HG02623 (cell line): ENCODE results near the gene ADAT3.

ENCODE experiments used
- ATAC-seq: cut with Tn5 transposase; IDR thresholded peaks from one replicate; pipeline ENCODE4 v1.9.1; 2021; ENCODE audit warnings: moderate library complexity; ENCODE audit not compliant: unreplicated experiment

Gene ADAT3

DNA sequence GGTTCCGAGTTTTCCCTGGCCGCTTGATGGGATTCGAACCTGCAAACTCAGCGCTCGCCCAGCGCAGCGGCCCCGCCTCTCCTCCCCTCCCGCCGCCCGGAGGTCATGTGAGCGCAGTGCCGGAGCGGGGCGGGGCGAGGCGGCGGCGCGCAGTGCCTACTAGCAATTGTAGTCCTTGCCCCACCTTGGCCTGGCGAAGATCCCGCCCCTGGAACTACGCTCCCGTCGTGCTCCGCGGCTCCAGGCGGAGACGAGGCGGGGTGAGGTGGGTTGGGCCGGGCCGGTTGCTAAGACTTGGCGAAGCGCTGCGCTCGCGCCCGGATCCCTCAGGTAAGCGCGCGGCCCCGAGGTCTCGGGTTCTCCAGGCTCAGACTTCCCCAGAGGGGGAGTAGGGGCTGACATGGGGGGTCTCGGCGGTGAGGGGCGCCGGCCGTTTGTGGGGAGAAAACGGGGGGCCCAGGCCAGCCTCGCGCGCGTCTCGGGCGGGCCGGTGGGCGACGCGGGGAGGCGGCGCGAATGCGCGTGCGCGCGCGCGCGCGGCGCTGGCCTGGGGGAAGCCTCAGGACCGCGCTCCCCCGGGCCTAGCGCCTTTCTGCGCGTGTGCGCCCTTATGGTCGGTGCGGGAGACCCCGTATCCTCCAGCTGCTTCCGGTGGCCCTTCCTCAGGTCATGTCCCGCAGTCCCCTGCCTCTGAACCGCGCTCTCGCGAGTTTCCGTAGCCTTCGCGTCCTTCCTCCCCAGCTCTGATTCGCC, at the start of gene ADAT3, which contains the start of gene SCAMP4:
TSS of gene ADAT3 (plus strand) at position 290 of the 753 bp plus-strand sequence. CDS start 6,649 bp downstream, outside the sequence.
TSS of gene SCAMP4 (plus strand) at position 290 of the 753 bp plus-strand sequence. CDS start 9,621 bp downstream, outside the sequence.
- peak; percentile 80 for ATAC-seq

DNA sequence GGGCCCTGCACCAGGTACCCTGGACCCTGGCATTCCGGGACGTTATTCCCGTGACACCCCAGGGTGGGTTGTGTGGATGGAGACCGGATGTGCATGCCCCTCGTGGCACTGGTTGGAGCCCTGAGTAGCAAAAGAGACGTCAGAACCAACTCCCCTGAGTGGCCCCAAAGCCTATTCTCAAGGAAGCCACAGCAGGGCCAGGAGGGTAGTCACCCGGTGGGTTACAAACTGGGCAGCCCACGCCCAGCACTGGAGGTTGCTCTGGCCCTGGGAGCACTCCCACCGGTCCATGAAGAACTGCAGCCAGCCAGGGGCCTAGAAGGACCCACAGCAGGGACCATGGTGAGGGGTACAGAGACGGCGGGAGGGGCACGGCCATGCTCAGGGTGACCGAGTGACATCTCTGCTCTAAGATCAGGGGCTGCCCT, 49.4 kb upstream of the ADAT3 start:
- no peak for ATAC-seq

DNA sequence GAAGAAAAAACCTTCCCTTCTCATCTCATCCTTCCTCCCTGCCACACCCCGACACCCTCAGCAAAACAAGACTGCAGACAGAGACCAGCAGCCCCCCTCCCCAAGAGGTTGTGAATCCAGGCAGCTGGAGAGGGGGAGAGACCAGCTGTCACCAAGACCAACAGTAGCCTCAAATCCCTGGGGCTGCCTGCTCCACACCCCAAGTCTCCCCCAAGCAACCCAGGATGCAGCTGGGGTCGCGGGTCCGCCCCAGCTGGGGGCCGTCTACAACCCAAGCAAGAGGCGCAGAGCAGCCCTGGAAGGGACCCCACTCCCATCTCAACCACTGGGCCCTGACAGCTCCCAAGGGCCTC, 48.9 kb upstream of the ADAT3 start:
- ATAC-seq = no peak

DNA sequence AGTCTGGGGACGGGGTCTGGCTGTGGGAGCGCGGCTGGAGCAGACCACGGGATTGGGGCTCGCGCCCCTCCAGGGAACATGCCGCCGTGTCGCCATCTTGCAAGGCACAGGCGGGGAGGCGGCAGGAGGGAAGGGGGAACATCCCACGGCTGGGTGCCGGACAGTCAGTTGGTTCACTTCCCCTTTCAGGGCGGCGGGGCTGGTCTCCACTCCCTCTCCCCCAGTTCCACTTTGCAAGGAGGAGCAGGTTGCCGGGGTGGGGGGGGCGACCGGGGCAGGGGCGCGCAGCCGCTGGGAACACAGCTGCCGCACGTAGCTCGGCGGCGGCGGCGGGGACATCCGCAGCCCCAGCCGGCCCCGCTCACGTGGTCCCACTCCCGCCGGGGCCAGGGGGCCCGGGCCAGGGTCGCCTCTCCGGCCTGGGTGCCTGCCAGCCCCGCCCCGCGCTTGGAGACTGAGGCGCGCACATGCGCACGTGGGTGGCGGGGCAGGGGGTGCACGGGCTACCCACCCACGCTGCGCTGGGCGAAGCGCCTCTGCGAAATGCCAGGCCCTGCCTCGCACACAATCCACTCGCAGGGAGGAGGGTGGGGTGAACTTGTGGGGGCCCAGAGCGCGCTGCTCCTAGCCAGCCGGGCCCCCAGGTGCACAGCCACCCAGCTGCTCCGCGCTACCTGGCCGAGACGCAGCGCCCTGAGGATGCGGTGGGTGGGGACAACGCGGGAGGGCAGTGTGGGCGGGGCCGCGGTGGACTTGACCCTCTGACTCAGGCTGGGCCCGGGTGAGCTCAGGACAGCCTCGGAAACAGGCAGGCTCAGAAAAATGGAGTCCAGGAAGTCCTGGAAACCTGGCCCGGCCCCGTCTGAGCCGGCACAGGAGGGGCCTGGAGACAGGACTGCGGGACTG, 48.2 kb upstream of the ADAT3 start:
- no peak for ATAC-seq

DNA sequence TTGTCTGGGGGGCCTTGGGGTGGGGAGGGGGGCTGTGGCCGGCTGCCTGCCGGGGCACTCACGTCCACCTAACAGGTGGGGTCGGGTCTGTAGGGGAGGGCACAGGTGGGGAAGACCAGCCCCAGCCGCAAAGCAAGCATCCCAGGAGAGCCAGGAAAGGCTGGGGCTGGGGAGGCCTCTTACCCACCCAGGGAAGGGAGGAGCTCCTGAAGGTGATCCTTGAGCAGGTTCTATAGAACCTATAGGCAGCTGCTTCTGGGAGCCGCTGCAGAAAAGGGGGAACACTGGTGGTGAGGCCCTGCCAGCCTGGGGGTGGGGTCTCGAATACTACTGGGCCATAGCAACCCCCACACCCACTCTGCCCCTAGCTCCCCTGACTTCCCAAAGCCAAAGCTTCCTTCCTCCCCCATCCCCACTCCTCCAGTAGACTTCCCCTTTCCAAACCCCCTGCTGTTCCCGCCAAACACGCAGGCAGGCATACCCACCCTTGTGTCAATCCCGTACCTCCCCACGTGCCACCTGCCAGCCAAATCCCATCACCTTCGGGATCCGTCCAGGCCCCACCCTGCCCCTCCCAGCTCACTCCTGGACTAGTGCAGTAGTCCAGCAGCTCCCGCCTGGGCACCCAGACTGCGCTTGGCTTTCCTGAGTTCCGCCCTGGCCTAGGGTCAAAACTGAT, 47.4 kb upstream of the ADAT3 start:
- ATAC-seq = no peak

DNA sequence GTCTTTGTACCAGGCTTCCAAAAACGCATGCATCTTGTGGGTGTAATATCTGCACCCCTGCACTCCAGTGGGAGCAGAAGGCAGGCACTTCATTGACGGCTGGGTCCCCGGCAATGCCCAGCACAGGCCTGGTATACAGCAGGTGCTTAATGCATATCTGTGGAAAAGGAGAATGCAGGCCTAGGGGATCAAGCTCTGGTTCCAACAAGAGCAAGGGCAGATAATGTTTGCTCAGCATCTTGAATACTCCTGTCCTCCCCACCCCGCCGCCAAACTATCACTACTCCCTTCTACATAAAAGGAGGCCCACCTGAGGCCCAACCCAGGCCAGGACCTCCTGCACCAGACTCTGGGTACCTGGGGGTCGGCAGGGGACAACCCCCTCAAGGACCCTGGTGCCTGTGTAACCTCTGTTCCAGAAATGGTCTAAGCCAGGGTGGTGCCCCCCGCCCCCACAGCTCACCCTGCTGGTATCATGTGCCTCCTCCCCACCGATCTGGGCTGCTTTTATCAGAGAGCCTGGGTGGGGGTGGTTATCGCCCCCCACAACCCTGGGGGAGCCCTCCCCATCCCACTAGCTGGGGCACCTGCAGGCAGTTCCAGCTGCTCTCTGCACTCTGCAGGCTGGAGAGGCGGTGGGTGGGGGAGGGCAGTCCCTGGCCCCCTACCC, 46.7 kb upstream of the ADAT3 start:
- no peak for ATAC-seq

DNA sequence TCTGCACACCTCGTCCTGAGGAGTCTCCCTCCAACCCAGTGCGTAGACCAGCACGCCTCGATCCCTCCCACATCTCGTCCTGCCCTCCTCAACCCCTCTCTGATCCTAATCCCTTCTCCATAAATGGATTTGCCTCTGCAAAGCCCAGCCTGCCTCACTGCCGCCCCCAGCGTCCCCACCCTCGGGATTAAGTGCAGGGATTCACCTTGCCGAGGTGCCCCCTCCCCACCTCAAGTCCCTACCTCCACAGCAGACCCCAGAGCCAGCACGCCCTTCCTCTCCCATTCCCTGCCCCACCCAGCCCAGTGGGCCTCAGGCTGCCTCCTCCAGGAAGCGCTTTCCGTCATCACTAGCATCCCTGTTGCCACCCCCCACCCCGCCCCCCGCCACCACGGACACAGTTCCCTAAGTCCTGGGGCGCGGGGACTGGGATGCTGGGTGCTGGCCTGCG, 45.8 kb upstream of the ADAT3 start:
- ATAC-seq = no peak

DNA sequence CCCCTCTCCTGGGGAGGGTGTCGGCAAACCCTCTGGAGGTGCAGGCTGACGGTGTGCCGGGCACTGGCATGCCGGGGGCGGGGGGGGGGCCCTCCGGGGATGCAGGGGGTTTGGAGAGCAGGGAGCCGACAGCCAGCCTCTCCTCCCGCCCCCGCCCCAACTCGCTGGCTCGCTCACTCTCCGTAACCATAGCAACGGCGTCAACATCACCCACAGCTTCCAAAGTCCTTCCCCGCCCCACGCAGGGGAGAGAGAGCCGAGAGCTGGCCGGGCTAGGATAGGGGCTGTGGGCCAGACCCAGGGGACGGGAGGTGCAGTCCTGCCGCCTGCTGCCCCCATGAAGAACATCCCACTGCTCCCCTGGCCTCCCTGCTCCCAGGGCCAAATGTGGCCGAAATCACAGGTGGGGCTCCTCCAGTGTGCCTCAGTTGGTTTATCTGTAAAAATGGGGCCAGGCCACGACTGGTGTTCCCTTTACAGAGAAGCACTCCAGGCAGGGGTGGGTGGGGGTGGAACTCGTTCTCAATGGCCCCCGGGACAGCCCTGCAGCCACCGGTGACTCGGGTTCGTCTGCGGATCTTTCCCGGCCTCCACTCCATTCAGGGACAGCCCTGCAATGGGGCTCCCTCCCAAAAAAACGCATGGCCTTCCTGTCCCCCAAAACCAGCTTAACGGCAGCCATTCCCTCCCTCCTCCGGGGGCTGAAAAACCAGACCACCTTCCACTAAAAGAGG, 45.0 kb upstream of the ADAT3 start:
- ATAC-seq = no peak

DNA sequence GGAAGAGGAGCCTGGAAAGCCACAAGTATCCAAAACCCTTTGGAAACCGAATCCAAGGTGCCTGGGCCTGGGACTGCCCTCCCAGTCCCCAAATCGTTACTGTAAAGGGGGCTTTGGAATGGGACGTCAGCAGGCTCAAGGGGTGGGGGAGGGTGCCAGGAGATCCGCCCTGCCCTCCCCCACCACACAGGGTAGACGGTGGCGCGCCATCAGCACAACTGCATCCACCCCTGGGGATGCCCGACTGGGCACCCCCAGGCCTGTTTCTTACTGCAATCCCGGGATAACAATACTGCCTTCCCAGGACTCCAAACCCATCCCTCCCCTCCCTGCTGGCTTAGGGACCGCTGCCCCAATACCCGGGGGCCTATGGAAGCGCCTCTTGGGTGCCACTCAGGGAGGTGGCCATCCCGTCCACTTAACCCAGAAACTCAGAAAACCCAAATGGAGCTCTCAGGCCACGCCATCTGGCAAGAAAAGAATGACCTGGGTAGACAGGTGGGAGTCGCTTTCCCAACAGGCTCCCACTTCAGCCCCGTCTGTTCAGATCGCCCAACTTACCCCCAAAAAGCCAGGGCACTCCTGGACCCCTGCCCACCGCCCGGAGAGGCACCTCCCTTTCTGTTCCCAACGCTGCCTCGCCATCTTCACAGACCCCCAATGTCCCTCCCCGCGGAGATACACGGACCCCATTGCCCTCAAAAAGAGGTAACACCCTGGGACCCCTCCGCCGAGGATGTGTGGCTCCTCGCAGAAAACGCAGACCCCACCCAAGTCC, 44.2 kb upstream of the ADAT3 start:
- no peak for ATAC-seq

DNA sequence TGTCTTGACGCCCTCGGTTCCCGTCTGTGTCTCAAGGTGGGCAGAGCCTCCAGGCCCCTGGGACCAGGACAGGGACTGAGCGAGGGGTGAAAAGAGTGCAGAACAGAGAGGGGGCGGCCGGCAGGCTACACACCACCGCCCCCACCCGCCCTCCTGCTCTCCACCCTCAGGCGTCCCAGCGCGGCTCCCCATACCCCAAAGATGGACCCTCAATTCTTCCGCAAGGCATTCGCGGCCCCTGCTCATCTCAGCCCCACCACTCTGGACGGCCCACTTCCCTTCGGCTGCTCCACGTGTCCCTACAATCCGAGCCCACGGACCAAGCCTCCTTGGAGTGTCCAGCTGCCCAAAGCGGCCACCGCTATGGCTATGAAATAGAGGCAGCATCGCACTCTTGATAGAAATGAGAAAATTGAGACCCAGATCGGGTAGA, 43.6 kb upstream of the ADAT3 start:
- ATAC-seq = no peak

DNA sequence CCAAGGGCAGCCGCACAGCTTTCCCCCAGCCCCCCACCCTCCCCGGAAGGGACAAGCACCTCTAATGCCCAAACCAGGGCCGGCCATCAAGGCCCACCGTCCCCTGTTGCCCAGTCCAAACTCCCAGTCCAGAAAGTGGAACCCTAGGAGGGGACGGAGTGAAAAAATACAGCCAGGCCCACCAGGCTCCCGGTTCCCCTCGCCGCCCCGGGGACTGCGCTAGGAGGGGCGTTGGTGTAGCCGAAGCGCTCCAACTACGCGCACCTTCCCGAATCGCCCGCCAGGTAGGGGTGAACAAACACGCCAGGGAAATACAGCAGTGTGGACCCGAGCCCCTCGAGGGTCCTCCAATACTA, 43.2 kb upstream of the ADAT3 start:
- no peak for ATAC-seq

DNA sequence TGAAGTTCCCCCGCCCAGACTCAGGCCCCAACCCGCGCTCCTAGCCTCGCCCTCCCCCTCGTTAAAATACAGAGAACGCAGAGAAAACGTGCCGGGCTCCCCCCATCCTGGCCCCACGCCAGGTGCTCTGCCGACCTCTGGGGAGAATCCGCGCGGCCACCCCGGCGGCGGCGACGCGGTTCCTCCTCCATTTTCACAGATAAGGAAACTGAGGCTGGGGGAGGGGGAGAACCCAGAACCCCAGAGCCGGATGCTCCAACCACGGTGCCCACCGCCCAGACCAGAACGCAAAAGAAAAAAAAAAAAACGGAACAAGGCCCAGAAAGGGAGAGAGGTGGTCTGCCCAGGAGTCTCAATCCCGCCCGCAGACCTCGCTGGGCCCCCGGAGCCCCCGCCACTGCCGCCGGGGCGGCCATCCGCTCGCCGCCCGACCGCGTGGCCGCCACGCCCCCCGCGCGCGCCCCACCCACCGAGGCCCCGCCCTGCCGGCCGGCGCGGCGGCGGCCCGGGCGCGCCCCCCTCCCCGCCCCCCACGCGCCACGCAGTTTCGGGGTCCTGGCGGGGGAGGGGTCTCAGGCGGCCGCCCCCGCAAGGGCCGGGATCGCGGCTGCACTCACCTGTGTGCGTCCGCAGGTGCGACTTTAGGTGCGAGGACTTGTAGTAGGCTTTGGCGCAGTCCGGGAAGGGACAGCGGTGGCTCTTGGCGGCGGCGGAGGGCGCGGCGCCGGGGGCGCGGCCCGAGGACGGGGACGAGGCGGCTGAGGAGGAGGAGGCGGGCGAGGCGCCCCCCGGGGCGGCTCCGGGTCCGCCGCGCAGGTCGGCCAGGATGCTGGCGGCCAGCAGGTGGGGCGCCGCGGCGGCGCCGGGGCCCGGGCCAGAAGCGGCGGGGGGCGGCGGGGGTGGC, 42.5 kb upstream of the ADAT3 start:
- ATAC-seq = no peak

DNA sequence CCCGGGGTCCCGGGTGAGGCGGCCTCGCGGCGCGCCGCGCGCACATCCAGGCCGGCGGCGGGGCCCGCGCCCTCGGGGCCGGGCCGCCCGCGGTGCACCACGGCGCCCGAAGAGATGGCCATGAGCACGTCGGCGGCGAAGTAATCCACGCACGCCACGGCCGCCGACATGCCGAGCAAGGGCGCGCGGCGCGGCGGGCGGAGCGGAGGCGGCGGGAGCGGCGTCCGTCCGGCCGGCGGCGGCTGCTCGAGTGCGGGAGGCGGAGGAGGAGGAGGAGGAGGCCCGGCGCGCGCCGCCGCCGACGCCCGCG, 41.9 kb upstream of the ADAT3 start, which contains the start of gene KLF16:
TSS of gene KLF16 (minus strand) at position 252 of the 310 bp plus-strand sequence. CDS start at position 170, 82 bp downstream.
- peak; percentile 5 for ATAC-seq

DNA sequence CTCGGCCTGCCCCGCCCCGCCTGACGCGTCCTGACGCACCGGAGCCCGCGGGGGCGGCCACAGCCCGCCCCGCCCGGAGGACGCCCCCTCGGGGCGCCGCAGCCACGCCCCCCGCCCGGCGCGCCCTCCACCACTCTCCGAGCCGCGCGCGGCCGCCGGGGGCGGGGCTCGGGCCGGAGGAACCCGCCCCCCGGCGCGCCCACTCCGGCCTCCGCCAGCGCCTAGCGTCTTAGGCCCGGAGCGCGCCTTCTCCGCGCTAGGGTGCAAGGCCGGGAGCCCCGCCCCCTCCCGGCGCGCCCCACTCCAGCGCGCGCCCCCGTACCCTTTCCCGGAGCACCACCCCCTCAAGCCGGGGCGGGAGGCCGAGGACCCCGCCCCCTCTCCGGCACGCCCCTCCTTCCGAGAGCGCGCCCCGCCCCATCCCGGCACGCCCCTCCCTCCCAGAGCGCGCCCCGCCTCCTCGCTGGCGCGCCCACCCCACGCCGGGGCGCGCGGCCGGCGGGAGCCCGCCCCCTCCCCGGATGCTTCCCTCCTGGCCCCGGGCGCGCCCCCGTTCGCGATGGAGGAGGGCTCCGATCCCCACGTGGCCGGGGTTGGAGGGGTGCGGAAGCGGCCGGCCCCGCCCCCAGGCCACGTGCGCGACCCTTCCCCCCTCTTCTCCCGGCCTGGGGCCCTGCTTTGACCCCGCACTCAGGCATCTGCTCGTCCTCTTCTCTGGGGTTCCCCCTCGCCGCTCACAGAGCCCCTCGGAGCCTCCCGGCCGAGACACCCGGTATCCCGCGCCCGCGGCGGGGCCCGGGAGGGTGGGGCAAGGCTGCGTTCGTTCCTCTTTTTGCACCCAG, 41.3 kb upstream of the ADAT3 start:
- ATAC-seq = peak; percentile 44

DNA sequence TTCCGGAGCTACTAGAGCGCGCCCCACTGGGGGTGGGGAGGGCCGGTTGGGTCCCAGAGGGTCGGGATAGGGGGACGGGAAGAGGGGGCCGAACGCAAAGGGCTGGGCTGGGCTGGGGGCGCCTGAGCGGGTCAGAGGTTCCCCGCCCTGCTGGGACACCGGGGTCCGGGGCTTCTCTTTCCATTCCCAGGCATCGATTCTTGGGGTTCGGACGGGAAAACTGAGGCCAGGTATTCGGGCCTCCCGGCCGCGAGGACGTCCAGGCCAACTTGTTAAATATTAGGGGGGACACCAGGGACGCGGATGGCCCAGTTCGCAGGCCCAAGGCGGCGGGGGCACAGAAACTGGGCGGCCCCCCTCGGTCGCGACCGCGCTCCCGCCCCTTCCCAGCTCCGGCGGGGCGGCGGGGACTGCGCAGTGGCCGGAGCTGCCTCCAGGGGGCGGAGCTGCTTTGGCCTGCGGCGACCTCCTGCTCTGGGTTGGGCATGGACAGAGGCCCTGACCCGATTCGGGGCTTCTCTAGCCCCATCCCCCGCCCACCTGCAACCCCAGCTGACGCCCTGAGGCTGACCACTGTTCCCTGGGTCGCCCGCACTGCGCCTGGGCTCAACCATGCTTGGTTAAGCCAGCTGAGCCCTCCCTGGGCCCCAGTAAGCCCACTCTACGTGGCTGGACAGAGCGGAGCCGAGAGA, 40.6 kb upstream of the ADAT3 start:
- ATAC-seq = no peak

DNA sequence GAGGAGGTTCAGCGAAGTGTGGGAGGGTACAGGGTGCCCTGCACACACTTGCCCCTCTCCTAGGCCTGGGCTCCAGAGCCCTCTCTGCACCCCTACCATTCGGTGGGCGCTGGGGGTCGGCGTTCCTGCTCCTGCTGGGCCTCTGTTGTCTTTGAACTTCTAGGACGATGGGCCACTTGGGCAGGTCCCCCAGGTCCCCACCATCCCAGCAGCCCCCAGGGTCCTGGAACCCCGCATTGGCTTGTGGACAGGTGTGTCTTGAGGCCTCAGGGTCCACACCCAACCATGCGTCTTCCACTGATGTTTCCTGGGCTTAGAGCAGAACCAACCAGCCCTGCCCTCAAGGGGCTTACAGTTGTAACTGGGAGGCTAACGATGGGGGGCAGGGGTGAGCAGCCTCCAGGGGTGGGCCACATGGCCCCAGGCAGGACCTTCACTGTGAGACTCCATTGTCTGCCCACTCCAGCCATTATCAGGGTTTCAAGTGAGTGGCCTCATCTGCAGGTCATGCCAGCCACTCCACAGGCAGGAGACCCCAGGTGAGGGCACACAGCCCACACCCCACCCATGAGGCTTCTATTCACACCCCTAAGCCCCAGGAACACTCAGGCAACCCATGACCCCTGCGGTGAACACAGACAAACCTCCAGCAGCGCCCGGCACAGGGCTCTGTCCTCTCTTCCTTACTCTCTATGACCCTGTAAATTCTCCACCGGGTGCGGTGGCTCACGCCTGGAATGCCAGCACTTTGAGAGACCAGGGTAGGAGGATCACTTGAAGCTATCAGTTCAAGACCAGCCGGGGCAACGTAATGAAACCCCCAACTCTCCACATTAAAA, 39.8 kb upstream of the ADAT3 start:
- no peak for ATAC-seq
